Measurements from ENCODE around the gene INSYN2A.

Gene INSYN2A

DNA sequence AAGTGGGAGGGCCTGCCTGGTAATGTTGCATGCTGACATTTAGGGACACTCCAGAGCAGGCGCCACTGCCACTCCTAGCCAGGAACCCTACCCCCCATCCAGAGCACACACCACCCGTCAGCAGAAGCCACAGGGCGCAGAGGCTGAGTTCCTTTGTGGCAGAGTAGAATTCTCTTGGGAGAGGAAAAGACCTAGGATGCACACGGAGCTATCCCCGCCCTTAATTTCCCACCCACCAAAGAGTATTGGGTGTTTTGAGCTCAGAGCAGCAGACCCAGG lies 702 bp upstream of the INSYN2A start:
- H3K9me3 ChIP-seq (ENCODE audit: control extremely low read depth in 1 of 5, control insufficient read depth in 4 of 5, insufficient read depth in 2 of 5, low read depth in 1 of 5, low read length in 4 of 5): no peaks in the 10 kb centered on the region
- no peak for DNase-seq
- ChIA-PET POLR2A (interaction anchor here (0.5 kb wide), 1 partner anchor 133 kb away, joined by 5 read pairs; no protein-coding TSS in a partner anchor), CTCF (interaction anchor here (0.6 kb wide), 1 partner anchor 12 kb away, joined by 3 read pairs; no protein-coding TSS in a partner anchor)
- H3K27me3 ChIP-seq (replicated peaks in 2 of 5; ENCODE audit: control insufficient read depth in 4 of 5, insufficient read depth in 5 of 5, low read length in 4 of 5): peaks cover 10 to 54% (median 17%) of the 10 kb centered on the region in 5 experiments
- no CpG with 5 or more reads among the region's 5 CpGs for WGBS (ENCODE audit: insufficient coverage)
- H3K27ac ChIP-seq (ENCODE audit: insufficient read depth in 1 of 2, low read depth in 1 of 2, low read length in 2 of 2, poor library complexity in 1 of 2, severe bottlenecking in 2 of 2): no peak overlapping the region
- no peaks in the 10 kb centered on the region for H3K36me3 ChIP-seq (ENCODE audit: control insufficient read depth in 4 of 4, insufficient read depth in 4 of 4, low read length in 3 of 4)
- peak overlapping the region in 5 of 7 experiments; percentile 30 to 53 (median 33) for H3K4me3 ChIP-seq (ENCODE audit: control insufficient read depth in 1 of 7, extremely low read depth in 1 of 7, insufficient read depth in 4 of 7, low read depth in 2 of 7, low read length in 6 of 7)
- peaks cover 0 to 24% (median 18%) of the 10 kb centered on the region in 4 experiments for H3K4me1 ChIP-seq (ENCODE audit: control extremely low read depth in 1 of 4, control insufficient read depth in 4 of 4, insufficient read depth in 4 of 4, low read length in 3 of 4)

DNA sequence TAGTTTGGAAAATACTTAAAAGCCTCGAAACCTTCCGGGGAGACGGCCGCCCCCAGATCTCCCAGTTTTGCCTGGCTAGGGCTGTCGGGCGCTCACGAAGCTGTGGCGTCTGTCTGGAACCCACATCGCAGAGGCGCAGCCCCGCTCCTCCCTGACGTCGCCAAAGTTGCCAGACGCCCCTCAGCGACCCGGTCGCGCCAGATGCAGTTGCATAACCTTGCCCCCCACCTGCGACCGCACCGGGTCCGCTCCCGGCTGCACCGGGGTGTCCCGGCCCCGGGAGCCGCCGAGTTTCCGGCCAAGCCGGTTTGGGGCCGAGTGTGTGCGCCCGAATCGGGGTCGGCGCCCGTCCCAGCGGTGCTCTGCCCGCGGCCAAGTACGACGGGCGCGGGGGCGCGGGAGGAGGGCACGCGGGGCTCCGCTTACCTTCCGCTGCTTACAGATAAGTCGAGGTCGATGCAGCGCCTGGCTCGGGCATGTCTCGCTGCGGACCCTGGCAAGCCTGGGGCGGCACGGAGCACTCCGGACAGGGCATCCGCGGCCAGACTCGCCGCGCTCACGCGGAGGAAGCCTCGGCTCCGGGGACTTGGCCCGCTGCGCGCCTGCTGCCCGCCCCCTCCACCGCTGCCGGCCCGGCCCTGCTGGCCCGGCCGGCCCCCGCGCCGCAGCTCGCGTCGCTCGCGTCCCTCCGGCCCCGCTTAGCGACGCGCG lies 665 bp downstream of the INSYN2A start:
- Histone ChIP-seq H3K27ac (ENCODE audit: insufficient read depth in 1 of 2, low read depth in 1 of 2, low read length in 2 of 2, poor library complexity in 1 of 2, severe bottlenecking in 2 of 2) (no peak overlapping the region), H3K36me3 (ENCODE audit: control insufficient read depth in 4 of 4, insufficient read depth in 4 of 4, low read length in 3 of 4) (no peaks in the 10 kb centered on the region), H3K27me3 (replicated peaks in 2 of 5; ENCODE audit: control insufficient read depth in 4 of 5, insufficient read depth in 5 of 5, low read length in 4 of 5) (peaks cover 13 to 58% (median 17%) of the 10 kb centered on the region in 5 experiments), H3K4me1 (ENCODE audit: control extremely low read depth in 1 of 4, control insufficient read depth in 4 of 4, insufficient read depth in 4 of 4, low read length in 3 of 4) (peaks cover 0 to 24% (median 18%) of the 10 kb centered on the region in 4 experiments), H3K9me3 (ENCODE audit: control extremely low read depth in 1 of 5, control insufficient read depth in 4 of 5, insufficient read depth in 2 of 5, low read depth in 1 of 5, low read length in 4 of 5) (no peaks in the 10 kb centered on the region), H3K4me3 (ENCODE audit: control insufficient read depth in 1 of 7, extremely low read depth in 1 of 7, insufficient read depth in 4 of 7, low read depth in 2 of 7, low read length in 6 of 7) (peak overlapping the region in 6 of 7 experiments; percentile 30 to 63 (median 57))
- peak in 2 of 3 donors; percentile 32 to 48 for DNase-seq
- WGBS (ENCODE audit: insufficient coverage): 2% methylated on average over 89 of the region's 91 CpGs
- ChIA-PET POLR2A (no interaction called here), CTCF (no interaction called here)

DNA sequence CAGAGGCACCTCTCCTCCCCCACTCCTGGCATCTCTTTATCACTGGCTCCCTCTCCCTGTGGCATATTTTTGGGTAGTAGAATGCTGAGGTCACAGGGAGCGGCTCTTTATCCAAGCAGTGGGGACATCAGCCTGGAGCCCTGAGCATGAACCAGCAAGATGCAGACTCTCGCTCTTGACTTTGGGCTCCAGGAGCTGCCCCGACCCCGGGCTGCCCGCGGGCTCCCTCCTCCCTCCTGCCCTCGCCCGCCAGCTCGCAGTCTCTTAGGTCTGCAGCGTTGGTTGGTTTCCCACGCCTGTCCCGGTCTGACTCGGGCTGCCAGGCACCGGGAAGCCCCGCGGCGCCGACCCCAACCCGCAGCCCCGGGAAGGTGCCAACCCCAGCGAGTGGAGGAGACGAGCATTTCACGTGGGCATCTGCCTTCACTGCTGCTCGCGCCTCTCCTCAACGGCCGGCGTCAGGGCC lies 1.3 kb downstream of the INSYN2A start:
- CTCF ChIA-PET: no interaction called here
- H3K27me3 ChIP-seq (replicated peaks in 2 of 5; ENCODE audit: control insufficient read depth in 4 of 5, insufficient read depth in 5 of 5, low read length in 4 of 5): peaks cover 13 to 58% (median 17%) of the 10 kb centered on the region in 5 experiments
- POLR2A ChIA-PET: no interaction called here
- DNase-seq: peak in 2 of 3 donors; percentile 7 to 17
- H3K27ac ChIP-seq (ENCODE audit: insufficient read depth in 1 of 2, low read depth in 1 of 2, low read length in 2 of 2, poor library complexity in 1 of 2, severe bottlenecking in 2 of 2): no peak overlapping the region
- peak overlapping the region in 3 of 7 experiments; percentile 54 to 63 (median 60) for H3K4me3 ChIP-seq (ENCODE audit: control insufficient read depth in 1 of 7, extremely low read depth in 1 of 7, insufficient read depth in 4 of 7, low read depth in 2 of 7, low read length in 6 of 7)
- no peaks in the 10 kb centered on the region for H3K36me3 ChIP-seq (ENCODE audit: control insufficient read depth in 4 of 4, insufficient read depth in 4 of 4, low read length in 3 of 4)
- 2% methylated on average over 26 of the region's 28 CpGs for WGBS (ENCODE audit: insufficient coverage)
- H3K9me3 ChIP-seq (ENCODE audit: control extremely low read depth in 1 of 5, control insufficient read depth in 4 of 5, insufficient read depth in 2 of 5, low read depth in 1 of 5, low read length in 4 of 5): no peaks in the 10 kb centered on the region
- H3K4me1 ChIP-seq (ENCODE audit: control extremely low read depth in 1 of 4, control insufficient read depth in 4 of 4, insufficient read depth in 4 of 4, low read length in 3 of 4): peaks cover 0 to 24% (median 18%) of the 10 kb centered on the region in 4 experiments

DNA sequence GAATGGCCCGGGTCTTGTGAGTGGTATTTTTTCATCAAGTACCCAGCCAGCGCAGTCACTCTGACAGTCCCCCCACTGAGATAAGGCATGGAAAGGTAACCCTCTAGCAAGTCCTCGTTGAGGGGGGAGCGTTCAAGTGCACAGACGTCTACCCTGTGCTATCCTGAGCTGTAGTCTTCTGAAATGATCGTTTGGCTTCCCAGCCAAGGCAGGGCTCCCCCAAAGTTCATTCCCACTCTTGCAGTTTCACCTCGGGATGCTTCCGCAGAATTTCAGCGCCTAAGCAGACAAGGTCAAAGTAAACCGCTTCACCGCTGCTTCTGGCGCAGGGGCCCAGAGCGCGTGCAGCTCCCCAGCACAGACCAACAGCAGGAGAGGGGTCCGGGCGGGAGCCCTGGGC lies 1.8 kb downstream of the INSYN2A start:
- POLR2A ChIA-PET: no interaction called here
- 43% methylated on average over 14 of the region's 16 CpGs for WGBS (ENCODE audit: insufficient coverage)
- DNase-seq: peak in 1 of 3 donors; percentile 4
- Histone ChIP-seq H3K9me3 (ENCODE audit: control extremely low read depth in 1 of 5, control insufficient read depth in 4 of 5, insufficient read depth in 2 of 5, low read depth in 1 of 5, low read length in 4 of 5) (no peaks in the 10 kb centered on the region), H3K27me3 (replicated peaks in 2 of 5; ENCODE audit: control insufficient read depth in 4 of 5, insufficient read depth in 5 of 5, low read length in 4 of 5) (peaks cover 13 to 58% (median 17%) of the 10 kb centered on the region in 5 experiments), H3K4me3 (ENCODE audit: control insufficient read depth in 1 of 7, extremely low read depth in 1 of 7, insufficient read depth in 4 of 7, low read depth in 2 of 7, low read length in 6 of 7) (no peak overlapping the region), H3K36me3 (ENCODE audit: control insufficient read depth in 4 of 4, insufficient read depth in 4 of 4, low read length in 3 of 4) (no peaks in the 10 kb centered on the region), H3K4me1 (ENCODE audit: control extremely low read depth in 1 of 4, control insufficient read depth in 4 of 4, insufficient read depth in 4 of 4, low read length in 3 of 4) (peaks cover 0 to 24% (median 18%) of the 10 kb centered on the region in 4 experiments), H3K27ac (ENCODE audit: insufficient read depth in 1 of 2, low read depth in 1 of 2, low read length in 2 of 2, poor library complexity in 1 of 2, severe bottlenecking in 2 of 2) (no peak overlapping the region)
- CTCF ChIA-PET: interaction anchor here (1.5 kb wide), 1 partner anchor 80 kb away, joined by 3 read pairs; no protein-coding TSS in a partner anchor

DNA sequence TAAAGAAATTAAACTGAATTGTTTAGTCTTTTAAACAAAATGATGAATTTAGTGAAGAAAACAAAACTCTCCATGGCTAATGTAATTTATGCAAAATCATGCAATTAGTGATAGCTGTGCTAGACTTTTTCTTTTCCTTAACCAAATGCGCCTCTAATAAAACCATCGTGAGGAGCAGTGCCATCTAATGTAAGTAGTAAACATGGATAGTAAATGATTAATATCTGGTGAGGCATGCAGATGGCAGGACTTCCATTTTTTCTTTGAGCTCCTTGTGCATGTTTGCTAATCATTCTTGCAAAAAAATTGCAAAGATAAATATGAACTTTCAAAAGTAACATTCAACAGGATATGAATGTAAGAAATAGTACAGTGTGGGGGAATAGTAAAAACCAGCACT lies 2.3 kb downstream of the INSYN2A start:
- CTCF ChIA-PET: interaction anchor here (1.5 kb wide), 1 partner anchor 79 kb away, joined by 3 read pairs; no protein-coding TSS in a partner anchor
- Histone ChIP-seq H3K27me3 (replicated peaks in 2 of 5; ENCODE audit: control insufficient read depth in 4 of 5, insufficient read depth in 5 of 5, low read length in 4 of 5) (peaks cover 13 to 58% (median 17%) of the 10 kb centered on the region in 5 experiments), H3K9me3 (ENCODE audit: control extremely low read depth in 1 of 5, control insufficient read depth in 4 of 5, insufficient read depth in 2 of 5, low read depth in 1 of 5, low read length in 4 of 5) (no peaks in the 10 kb centered on the region), H3K27ac (ENCODE audit: insufficient read depth in 1 of 2, low read depth in 1 of 2, low read length in 2 of 2, poor library complexity in 1 of 2, severe bottlenecking in 2 of 2) (no peak overlapping the region), H3K4me3 (ENCODE audit: control insufficient read depth in 1 of 7, extremely low read depth in 1 of 7, insufficient read depth in 4 of 7, low read depth in 2 of 7, low read length in 6 of 7) (no peak overlapping the region), H3K4me1 (ENCODE audit: control extremely low read depth in 1 of 4, control insufficient read depth in 4 of 4, insufficient read depth in 4 of 4, low read length in 3 of 4) (peaks cover 0 to 24% (median 18%) of the 10 kb centered on the region in 4 experiments), H3K36me3 (ENCODE audit: control insufficient read depth in 4 of 4, insufficient read depth in 4 of 4, low read length in 3 of 4) (no peaks in the 10 kb centered on the region)
- DNase-seq: no peak
- POLR2A ChIA-PET: no interaction called here
- WGBS (ENCODE audit: insufficient coverage): no CpG with 5 or more reads among the region's 2 CpGs

DNA sequence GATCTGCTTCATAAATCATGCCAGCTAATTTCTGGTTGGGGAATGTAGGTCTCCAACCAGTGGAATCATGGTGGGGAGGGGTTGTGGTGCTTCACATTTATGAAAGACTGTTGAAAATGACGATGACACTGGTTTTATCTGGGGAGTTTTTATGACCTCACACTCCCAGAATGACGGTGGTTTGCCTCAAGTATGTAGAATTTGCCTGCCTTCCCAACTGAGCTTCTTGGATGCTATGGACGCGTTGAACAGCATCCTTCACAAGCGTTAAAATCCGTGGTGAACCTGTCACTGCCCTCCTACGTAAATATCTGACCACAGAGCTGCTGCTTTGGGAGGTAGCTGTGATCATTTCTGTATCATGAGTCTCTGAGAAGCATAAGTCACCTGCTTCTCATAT lies 3.3 kb downstream of the INSYN2A start:
- Histone ChIP-seq H3K27me3 (replicated peaks in 2 of 5; ENCODE audit: control insufficient read depth in 4 of 5, insufficient read depth in 5 of 5, low read length in 4 of 5) (peaks cover 13 to 57% (median 17%) of the 10 kb centered on the region in 5 experiments), H3K27ac (ENCODE audit: insufficient read depth in 1 of 2, low read depth in 1 of 2, low read length in 2 of 2, poor library complexity in 1 of 2, severe bottlenecking in 2 of 2) (no peak overlapping the region), H3K4me3 (ENCODE audit: control insufficient read depth in 1 of 7, extremely low read depth in 1 of 7, insufficient read depth in 4 of 7, low read depth in 2 of 7, low read length in 6 of 7) (no peak overlapping the region), H3K36me3 (ENCODE audit: control insufficient read depth in 4 of 4, insufficient read depth in 4 of 4, low read length in 3 of 4) (no peaks in the 10 kb centered on the region), H3K4me1 (ENCODE audit: control extremely low read depth in 1 of 4, control insufficient read depth in 4 of 4, insufficient read depth in 4 of 4, low read length in 3 of 4) (peaks cover 0 to 24% (median 18%) of the 10 kb centered on the region in 4 experiments), H3K9me3 (ENCODE audit: control extremely low read depth in 1 of 5, control insufficient read depth in 4 of 5, insufficient read depth in 2 of 5, low read depth in 1 of 5, low read length in 4 of 5) (no peaks in the 10 kb centered on the region)
- WGBS (ENCODE audit: insufficient coverage): 91% methylated on average over 7 of the region's 7 CpGs
- no peak for DNase-seq
- CTCF ChIA-PET: interaction anchor here (1.5 kb wide), 1 partner anchor 78 kb away, joined by 3 read pairs; no protein-coding TSS in a partner anchor
- POLR2A ChIA-PET: no interaction called here

DNA sequence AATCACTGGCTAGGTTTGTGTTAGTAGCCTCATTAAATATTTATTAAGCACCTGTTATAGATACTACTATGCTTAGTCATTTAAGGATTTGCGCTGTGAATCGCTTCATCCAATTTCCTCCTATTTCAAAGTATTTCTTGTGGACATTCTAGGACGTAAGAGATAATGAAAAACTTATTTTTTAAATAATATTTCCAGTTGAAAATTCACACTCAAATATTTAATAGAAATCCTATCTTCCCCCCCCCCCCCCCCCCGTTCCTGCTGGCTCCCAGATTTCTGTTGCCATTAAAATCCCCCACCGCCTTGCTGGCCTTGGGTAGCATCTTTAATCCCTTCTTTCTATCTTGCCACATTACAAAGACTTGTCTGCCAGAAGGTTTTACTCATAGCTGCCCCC lies 6.0 kb downstream of the INSYN2A start:
- H3K4me3 ChIP-seq (ENCODE audit: control insufficient read depth in 1 of 7, extremely low read depth in 1 of 7, insufficient read depth in 4 of 7, low read depth in 2 of 7, low read length in 6 of 7): no peak overlapping the region
- POLR2A ChIA-PET: no interaction called here
- H3K9me3 ChIP-seq (ENCODE audit: control extremely low read depth in 1 of 5, control insufficient read depth in 4 of 5, insufficient read depth in 2 of 5, low read depth in 1 of 5, low read length in 4 of 5): no peaks in the 10 kb centered on the region
- no peaks in the 10 kb centered on the region for H3K36me3 ChIP-seq (ENCODE audit: control insufficient read depth in 4 of 4, insufficient read depth in 4 of 4, low read length in 3 of 4)
- H3K4me1 ChIP-seq (ENCODE audit: control extremely low read depth in 1 of 4, control insufficient read depth in 4 of 4, insufficient read depth in 4 of 4, low read length in 3 of 4): peaks cover 0 to 8% (median 4%) of the 10 kb centered on the region in 4 experiments
- DNase-seq: no peak
- no peak overlapping the region for H3K27ac ChIP-seq (ENCODE audit: insufficient read depth in 1 of 2, low read depth in 1 of 2, low read length in 2 of 2, poor library complexity in 1 of 2, severe bottlenecking in 2 of 2)
- CTCF ChIA-PET: no interaction called here
- no CpG with 5 or more reads among the region's 5 CpGs for WGBS (ENCODE audit: insufficient coverage)
- H3K27me3 ChIP-seq (replicated peaks in 2 of 5; ENCODE audit: control insufficient read depth in 4 of 5, insufficient read depth in 5 of 5, low read length in 4 of 5): peaks cover 9 to 35% (median 13%) of the 10 kb centered on the region in 5 experiments
